Liver (tissue), 3 donors: ENCODE results near the gene SLC11A1.

Experiments
- ATF3 ChIP-seq: IDR thresholded peaks from 2 replicates; pipeline ENCODE4 v1.6.1; 2016; ENCODE audit warnings: antibody characterized with exemption
- CTCF ChIP-seq: fragments of 150-350 bp; IDR thresholded peaks from 2 replicates; pipeline ENCODE4 v1.5.1; 2017; ENCODE audit warnings: improper control_type of control experiment, low read depth, low read length; ENCODE audit not compliant: missing input control
- EGR1 ChIP-seq, 2 donors: IDR thresholded peaks; 2 replicates each; pipeline ENCODE4 v1.6.1; 2016 to 2018; ENCODE audit warnings: antibody characterized with exemption in 2 of 2, low read depth in 2 of 2
- FOXA1 ChIP-seq: IDR thresholded peaks from 2 replicates; pipeline ENCODE4 v1.6.1; 2016; ENCODE audit warnings: antibody characterized with exemption
- GABPA ChIP-seq, 2 donors: IDR thresholded peaks in 1 of 2; conservative IDR thresholded peaks in 1 of 2; 2 replicates each; pipeline ENCODE4 v1.6.1; 2016; ENCODE audit warnings: antibody characterized with exemption in 2 of 2, mild to moderate bottlenecking in 1 of 2, moderate library complexity in 1 of 2
- JUND ChIP-seq, 2 donors: IDR thresholded peaks; 2 replicates each; pipeline ENCODE4 v1.6.1; 2016; ENCODE audit warnings: antibody characterized with exemption in 2 of 2
- MAX ChIP-seq: IDR thresholded peaks from 2 replicates; pipeline ENCODE4 v1.6.1; 2016; ENCODE audit warnings: antibody characterized with exemption
- NR2F2 ChIP-seq: IDR thresholded peaks from 2 replicates; pipeline ENCODE4 v1.6.1; 2016; ENCODE audit warnings: antibody characterized with exemption
- RAD21 ChIP-seq, 2 donors: IDR thresholded peaks; 2 replicates each; pipeline ENCODE4 v1.6.1; 2016; ENCODE audit warnings: antibody characterized with exemption in 2 of 2, mild to moderate bottlenecking in 2 of 2
- REST ChIP-seq: IDR thresholded peaks from 2 replicates; pipeline ENCODE4 v1.6.1; 2016; ENCODE audit warnings: antibody characterized with exemption, mild to moderate bottlenecking
- TAF1 ChIP-seq: conservative IDR thresholded peaks from 2 replicates; pipeline ENCODE4 v1.6.1; 2016; ENCODE audit warnings: antibody characterized with exemption, mild to moderate bottlenecking
- YY1 ChIP-seq: IDR thresholded peaks from 2 replicates; pipeline ENCODE4 v1.6.1; 2016; ENCODE audit warnings: antibody characterized with exemption, mild to moderate bottlenecking
- ZBTB33 ChIP-seq: IDR thresholded peaks from 2 replicates; pipeline ENCODE4 v1.6.1; 2016; ENCODE audit warnings: antibody characterized with exemption
- donor health status: healthy.
- donor health status: healthy.

GRCh38 chr2:218400930-218401881 lies 19.1 kb downstream of the SLC11A1 start:
- peak; percentile 81 for TF ChIP-seq REST
- TF ChIP-seq FOXA1: no peak
- no peak for TF ChIP-seq TAF1
- no peak for TF ChIP-seq CTCF
- peak; percentile 34 for TF ChIP-seq ZBTB33
- no peak for TF ChIP-seq ATF3
- TF ChIP-seq RAD21 (IDR thresholded peaks at IDR 0.05): peak in 1 of 2 donors; percentile 49
- peak in 1 of 2 donors; percentile 22 for TF ChIP-seq GABPA (IDR thresholded peaks at IDR 0.05 in 1 of 2, conservative IDR thresholded peaks at IDR 0.05 in 1 of 2)
- TF ChIP-seq YY1: peak; percentile 65
- no peak for TF ChIP-seq NR2F2
- TF ChIP-seq EGR1 (IDR thresholded peaks at IDR 0.05; ENCODE audit: low read depth in 2 of 2): peak in 1 of 2 donors; percentile 91
- TF ChIP-seq JUND (IDR thresholded peaks at IDR 0.05): no peak
- TF ChIP-seq MAX: peak; percentile 70
